ENCODE measurements around the gene CNOT8.
A peak's percentile ranks its signal among the peaks of the same experiment; 100 is the strongest.
"Not testable (repeated sequence)": the region's sequence is repeated elsewhere in the genome, so short reads cannot be mapped to it uniquely, and the experiment has no call there.

Gene CNOT8

GRCh38 chr5:154898210-154898609 is 39.8 kb downstream of the CNOT8 start:
- no peak for TF ChIP-seq CTCF (IDR thresholded peaks at IDR 0.05)
- intact Hi-C loops (cut with DNase I; ENCODE audit: low total_unique reads) = no loop called here
- no peaks in the 10 kb centered on the region for H3K9me3 ChIP-seq
- H3K4me3 ChIP-seq = no peak overlapping the region
- H3K27ac ChIP-seq = peak overlapping the region; percentile 27
- peaks cover 72 to 100% (median 94%) of the 10 kb centered on the region in 3 donors for H3K36me3 ChIP-seq
- peak; percentile 60 to 81 for DNase-seq
- no peaks in the 10 kb centered on the region for H3K4me1 ChIP-seq
- H3K27me3 ChIP-seq = no peaks in the 10 kb centered on the region

GRCh38 chr5:154899151-154899816 is 40.9 kb downstream of the CNOT8 start:
- DNase-seq = peak; percentile 57 to 81
- H3K27ac ChIP-seq = peak overlapping the region; percentile 27 to 64
- intact Hi-C loops (cut with DNase I; ENCODE audit: low total_unique reads) = no loop called here
- no peak overlapping the region for H3K4me3 ChIP-seq
- H3K4me1 ChIP-seq = no peaks in the 10 kb centered on the region
- TF ChIP-seq CTCF (IDR thresholded peaks at IDR 0.05) = no peak
- H3K36me3 ChIP-seq = peaks cover 66 to 97% (median 92%) of the 10 kb centered on the region in 3 donors
- no peaks in the 10 kb centered on the region for H3K27me3 ChIP-seq
- H3K9me3 ChIP-seq = no peaks in the 10 kb centered on the region

GRCh38 chr5:154900066-154900465 is 41.6 kb downstream of the CNOT8 start:
- Histone ChIP-seq H3K4me3 (no peak overlapping the region), H3K4me1 (no peaks in the 10 kb centered on the region), H3K36me3 (peaks cover 62 to 97% (median 96%) of the 10 kb centered on the region in 3 donors), H3K27ac (peak overlapping the region; percentile 58 to 64), H3K27me3 (no peaks in the 10 kb centered on the region), H3K9me3 (no peaks in the 10 kb centered on the region)
- no peak for TF ChIP-seq CTCF (IDR thresholded peaks at IDR 0.05)
- intact Hi-C loops (cut with DNase I; ENCODE audit: low total_unique reads) = no loop called here
- DNase-seq = no peak

- Histone ChIP-seq H3K4me1 (no peaks in the 10 kb centered on the region), H3K27me3 (no peaks in the 10 kb centered on the region), H3K4me3 (no peak overlapping the region), H3K9me3 (no peaks in the 10 kb centered on the region), H3K27ac (no peak overlapping the region), H3K36me3 (peaks cover 56 to 97% (median 95%) of the 10 kb centered on the region in 3 donors)
- no peak for DNase-seq
- no peak for TF ChIP-seq CTCF (IDR thresholded peaks at IDR 0.05)
- intact Hi-C loops (cut with DNase I; ENCODE audit: low total_unique reads) = no loop called here
These were observed 42.8 kb downstream of the CNOT8 start for GRCh38 chr5:154901276-154901675.

- intact Hi-C loops (cut with DNase I; ENCODE audit: low total_unique reads) = no loop called here
- DNase-seq = no peak
- Histone ChIP-seq H3K36me3 (peaks cover 58 to 97% (median 95%) of the 10 kb centered on the region in 3 donors), H3K27me3 (no peaks in the 10 kb centered on the region), H3K4me3 (no peak overlapping the region), H3K9me3 (no peaks in the 10 kb centered on the region), H3K27ac (no peak overlapping the region), H3K4me1 (no peaks in the 10 kb centered on the region)
- no peak for TF ChIP-seq CTCF (IDR thresholded peaks at IDR 0.05)
These were observed 43.5 kb downstream of the CNOT8 start for GRCh38 chr5:154901913-154902312.

- DNase-seq; H3K4me3 ChIP-seq; H3K27me3 ChIP-seq; H3K27ac ChIP-seq; intact Hi-C loops (cut with DNase I; ENCODE audit: low total_unique reads); H3K4me1 ChIP-seq; H3K9me3 ChIP-seq: not testable (repeated sequence)
- H3K36me3 ChIP-seq = peaks cover 40 to 97% (median 86%) of the 10 kb centered on the region in 3 donors
These were observed 47.2 kb downstream of the CNOT8 start for GRCh38 chr5:154905601-154906000.

Measured in tibial artery (tissue), 4 donors.